ENCODE data around the gene STK4.
A peak's percentile ranks its signal among the peaks of the same experiment; 100 is the strongest.

Gene STK4

DNA sequence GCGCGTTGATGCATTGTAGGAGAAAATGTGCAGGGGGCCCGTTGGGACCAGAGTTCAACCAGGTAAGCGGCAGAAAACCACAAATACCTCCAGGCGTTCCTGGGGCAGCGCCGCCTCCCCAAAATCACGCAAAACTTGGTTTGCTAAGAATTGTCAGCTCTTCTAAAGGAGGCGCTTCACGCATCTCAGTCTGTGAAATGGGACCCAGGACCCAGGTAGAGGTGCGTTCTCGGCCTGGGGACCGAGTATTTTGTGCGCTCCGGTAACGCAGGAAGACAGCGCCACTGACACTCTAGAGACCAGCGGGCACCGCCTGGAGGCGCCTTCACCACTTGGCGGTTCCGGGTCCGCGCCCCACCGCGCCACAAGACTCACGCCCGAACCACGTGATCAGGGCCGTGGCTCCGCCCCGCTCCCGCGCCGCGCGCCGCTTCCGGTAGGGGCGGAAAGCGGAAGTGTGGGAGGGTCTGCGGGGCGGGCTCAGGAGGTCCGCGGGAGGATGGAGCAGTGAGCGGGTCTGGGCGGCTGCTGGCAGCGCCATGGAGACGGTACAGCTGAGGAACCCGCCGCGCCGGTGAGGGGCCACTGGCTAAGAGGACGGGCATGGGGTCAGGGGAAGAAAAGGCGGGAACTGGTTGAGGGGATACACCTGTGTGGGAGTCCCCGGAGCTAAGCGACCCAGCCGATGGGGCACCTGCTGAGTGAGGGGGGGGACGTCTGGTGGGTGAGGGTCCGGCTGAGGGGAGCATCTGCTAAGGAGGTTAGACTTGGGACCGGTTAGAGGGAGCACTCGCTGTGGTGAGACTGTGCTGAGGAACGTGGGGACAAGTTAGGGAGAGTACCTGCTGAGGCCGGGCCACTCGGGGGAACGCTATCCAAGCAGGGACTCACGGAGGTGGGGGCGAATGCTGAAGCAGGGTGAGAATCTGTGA lies at the start of gene STK4:
TSS of gene STK4 (plus strand) at position 483 of the 932 bp plus-strand sequence. CDS start at position 540, 57 bp downstream.
- peak; percentile 97 for DNase-seq (ENCODE audit: low spot score)

DNA sequence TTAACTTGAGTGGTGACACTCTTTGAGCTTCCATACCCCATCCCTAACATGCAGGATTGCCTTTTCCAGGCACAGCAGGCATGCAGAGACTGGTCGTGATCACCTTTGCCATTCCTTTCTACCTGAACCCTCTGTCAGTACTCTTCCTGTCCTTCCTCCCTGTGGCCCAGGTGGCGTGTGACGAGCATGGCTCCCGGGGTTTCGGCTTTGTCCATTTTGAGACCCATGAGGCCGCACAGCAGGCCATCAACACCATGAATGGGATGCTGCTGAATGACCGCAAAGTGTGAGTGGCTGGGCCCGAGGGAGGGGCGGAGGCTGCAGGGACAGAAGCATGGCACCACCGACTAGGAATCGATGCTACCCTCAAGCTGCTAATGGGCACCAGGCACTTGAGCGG lies 49.7 kb upstream of the STK4 start:
- no peak for DNase-seq (ENCODE audit: low spot score)

DNA sequence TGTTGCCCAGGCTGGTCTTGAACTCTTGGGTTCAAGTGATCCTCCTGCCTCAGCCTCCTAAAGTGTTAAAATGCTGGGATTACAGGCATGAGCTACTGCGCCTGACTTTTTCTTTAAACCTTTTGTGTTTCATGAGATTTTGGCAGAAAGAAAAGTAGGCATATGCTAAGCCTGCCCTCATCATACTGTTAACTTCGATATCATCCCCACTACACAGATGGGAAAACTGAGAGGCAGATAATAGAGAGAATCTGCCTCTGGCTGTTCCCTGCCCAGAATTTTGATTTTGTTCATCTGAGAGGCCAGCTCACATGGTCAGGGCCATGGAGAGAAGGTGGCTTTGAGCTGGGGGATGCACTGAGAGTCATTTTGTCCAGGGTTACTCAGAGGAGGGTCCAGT lies 48.9 kb upstream of the STK4 start:
- DNase-seq (ENCODE audit: low spot score): no peak

DNA sequence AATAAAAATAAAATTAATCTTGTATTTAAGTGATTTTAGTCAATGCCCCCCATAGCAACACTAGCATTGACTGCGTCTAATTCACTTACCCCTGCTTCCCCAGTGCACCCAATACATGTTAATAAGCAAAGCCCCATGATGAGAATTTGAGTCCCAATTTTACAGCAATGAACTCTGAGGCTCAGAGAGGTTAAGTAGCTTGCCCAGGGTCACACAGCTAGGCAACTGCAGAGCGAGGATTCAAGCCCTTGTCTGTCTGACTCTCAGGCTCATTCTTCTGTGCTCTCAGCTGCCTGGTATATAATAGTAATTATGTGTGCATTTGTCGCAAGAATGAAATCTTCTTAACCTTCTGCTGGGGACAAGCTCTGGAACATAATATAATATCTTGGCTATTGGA lies 48.0 kb upstream of the STK4 start:
- no peak for DNase-seq (ENCODE audit: low spot score)

DNA sequence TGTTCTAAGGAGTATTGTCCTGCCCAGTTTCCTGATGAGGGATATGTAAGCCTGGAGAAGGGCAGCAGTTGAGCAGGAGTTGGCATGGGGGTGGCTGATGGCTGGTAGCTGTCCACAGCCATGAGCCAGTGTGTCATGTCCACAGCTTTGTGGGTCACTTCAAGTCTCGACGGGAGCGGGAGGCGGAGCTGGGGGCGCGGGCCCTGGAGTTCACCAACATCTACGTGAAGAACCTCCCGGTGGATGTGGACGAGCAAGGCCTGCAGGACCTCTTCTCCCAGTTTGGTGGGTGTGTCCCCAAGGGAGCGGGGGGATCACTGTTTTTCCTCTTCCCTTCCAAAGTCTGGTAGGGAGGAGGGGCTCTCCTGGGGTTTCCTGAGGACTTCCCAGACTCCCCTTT lies 47.6 kb upstream of the STK4 start:
- DNase-seq (ENCODE audit: low spot score): no peak

DNA sequence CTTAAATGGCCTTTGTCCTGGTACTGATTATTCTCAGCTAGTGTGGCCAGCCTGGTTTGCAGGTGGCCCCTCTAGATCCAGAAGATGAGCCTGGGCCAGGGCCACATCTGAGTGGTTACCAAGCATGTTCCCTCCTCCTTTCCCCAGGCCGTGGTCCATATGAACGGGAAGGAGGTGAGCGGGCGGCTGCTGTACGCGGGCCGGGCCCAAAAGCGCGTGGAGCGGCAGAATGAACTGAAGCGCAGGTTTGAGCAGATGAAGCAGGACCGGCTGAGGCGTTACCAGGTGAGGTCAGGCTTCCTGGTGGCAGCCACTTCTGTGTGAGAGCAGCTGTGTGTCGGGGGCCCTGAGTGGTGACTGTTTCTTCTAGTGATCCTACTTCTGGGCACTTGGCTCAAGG lies 44.9 kb upstream of the STK4 start:
- no peak for DNase-seq (ENCODE audit: low spot score)

DNA sequence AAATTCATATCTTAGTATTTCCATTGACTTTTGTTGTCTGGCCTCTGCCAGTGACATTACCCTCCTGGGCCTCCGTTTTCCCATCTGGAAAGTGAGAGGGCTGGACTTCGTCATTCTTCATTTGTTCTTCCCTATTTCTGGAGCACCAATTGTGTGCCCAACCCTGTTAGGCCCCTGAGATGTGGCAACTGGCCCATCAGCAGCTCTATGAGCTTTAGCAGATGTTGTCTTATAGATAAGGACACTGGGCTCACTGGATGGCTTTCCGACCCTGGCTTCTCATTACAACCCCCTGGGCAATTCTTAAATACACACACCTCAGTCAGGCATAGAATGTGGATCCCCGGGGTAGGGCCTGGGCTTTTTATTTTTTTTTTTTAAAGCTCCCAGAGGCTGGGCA lies 41.8 kb upstream of the STK4 start:
- DNase-seq (ENCODE audit: low spot score): no peak

DNA sequence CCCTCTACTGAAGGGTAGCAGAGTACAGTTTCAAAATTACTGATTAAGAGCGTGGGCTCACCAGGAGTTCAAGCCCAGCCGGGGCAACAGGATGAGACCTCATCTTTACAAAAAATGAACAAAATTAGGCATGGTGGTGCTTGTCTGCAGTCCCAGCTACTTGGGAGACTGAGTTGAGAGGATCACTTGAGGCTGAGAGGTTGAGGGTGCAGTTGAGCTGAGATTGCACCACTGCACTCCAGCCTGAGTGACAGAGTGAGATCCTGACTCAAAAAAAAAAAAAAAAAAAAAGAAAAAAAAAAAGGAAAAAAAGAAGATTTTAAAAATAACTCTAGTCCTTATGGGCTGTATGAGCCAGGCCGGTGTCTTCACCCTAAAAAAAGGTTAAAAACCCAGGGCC lies 37.7 kb upstream of the STK4 start:
- DNase-seq (ENCODE audit: low spot score): no peak

DNA sequence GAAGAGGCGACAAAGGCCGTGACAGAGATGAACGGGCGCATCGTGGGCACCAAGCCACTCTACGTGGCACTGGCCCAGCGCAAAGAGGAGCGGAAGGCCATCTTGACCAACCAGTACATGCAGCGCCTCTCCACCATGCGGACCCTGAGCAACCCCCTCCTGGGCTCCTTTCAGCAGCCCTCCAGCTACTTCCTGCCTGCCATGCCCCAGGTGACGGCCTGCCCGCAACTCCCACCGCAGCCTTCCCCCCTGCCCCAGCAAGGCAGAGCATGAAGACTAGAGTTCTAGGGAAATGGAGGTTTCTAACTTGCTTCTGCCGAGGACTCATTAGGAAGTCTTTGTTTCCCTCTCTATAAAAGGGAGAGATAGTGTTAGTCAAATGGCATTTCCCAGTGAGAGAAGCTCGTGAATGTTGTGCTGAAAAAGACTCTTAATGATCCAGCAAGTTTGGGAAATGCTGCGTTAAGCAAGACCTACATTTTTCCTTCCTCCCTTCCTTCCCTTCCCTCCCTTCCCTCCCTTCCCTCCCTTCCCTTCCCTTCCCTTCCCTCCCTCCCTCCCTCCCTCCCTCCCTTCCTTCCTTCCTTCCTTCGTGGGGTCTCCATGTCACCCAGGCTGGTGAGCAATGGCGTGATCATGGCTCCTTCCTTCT lies 35.7 kb upstream of the STK4 start:
- DNase-seq (ENCODE audit: low spot score): no peak

DNA sequence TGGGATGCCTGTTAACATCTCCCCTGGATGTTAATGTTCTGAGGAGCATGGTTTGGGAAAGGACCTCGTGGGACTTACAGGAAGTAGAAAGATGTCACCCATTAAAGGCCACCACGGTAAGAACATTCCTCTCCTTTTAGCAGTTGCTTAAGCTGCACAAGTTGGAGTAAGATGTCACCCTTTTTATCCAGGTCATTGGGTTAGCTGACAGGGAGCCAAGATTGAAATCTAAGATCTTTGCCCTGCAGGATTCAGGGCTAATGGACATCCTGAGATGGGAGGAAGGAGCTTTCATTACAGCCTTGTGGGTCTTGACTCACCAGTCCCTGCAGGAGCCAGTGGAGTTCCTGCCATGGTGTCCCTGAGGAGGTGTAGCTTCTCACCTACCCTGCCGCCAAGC lies 34.4 kb upstream of the STK4 start:
- no peak for DNase-seq (ENCODE audit: low spot score)

DNA sequence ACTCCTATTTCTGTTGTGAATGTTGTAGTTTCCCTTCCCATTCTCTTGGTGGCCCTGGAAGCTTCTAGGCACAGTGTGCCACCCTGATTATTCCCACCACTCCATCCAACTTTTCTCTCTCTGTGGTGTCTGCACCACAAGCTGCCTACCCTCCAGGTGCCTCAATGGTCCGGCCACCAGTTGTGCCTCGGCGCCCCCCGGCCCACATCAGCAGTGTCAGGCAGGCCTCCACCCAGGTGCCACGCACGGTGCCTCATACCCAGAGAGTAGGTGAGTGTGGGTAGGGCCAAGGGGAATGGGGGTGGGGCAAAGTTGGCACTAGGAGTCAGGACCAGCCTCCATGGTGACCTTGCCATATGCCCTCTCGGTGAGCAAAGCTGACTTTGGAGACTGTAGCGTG lies 33.4 kb upstream of the STK4 start:
- no peak for DNase-seq (ENCODE audit: low spot score)

DNA sequence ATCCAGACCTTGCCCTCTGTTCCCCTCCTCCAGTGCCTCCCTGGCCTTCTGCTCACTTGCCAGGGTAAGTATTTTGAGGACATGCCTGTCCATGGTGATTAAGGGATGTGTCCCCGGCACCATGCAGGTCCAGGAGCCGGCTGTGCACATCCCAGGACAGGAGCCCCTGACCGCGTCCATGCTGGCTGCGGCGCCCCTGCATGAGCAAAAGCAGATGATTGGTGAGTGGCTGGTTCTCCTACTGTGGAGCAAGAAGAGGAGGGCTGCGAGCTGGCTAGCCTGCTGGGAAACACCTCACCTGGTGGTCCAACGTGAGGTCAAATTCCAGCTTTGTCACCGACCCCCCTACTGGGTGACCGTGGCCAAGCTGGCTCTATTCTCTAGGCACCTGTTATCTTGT lies 29.8 kb upstream of the STK4 start:
- no peak for DNase-seq (ENCODE audit: low spot score)

DNA sequence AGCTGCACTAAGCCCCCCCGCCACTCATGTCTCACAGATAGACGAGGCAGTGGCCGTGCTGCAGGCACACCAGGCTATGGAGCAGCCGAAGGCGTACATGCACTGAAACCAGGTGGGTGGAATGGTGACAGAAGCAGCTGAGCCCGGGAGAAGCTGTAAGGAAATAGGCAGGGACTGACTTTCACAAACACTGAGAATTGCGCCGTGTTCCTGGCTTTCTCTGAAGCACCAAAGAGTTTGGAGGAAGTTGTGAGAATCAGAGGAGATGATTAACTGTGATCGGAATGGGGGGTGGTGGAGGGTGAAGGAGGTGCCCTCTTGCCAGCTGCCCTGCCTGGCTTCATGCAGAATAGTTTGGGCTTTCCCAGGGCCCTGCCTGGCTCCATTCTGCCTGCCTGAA lies 27.7 kb upstream of the STK4 start:
- DNase-seq (ENCODE audit: low spot score): no peak

DNA sequence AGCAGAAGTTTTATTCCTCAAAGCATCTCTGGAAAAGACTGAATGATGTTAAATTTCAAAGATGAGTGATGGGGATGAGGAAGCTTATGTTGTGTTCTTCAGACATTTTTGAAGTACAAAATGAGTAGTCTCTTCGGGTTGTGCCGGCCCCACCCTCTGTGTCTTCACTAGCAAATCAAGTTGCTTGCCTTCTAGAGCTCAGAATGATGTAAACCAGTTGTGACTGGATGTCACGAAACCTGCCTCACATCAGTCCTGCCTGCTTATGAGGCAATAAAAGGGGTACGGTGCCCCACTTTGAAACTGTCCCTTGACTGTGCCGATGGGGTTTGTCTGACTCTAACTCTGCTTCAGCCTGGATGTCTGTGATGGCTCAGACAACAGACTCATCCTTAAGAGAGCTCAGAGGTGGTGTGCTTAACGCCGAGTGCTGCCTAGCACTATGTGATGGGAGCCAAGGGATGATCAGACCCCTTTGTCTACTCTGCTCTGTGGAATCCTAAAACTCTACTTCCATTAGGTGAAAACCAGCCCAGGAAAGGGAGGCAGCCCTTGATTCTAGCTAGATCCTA lies 25.1 kb upstream of the STK4 start:
- no peak for DNase-seq (ENCODE audit: low spot score)

DNA sequence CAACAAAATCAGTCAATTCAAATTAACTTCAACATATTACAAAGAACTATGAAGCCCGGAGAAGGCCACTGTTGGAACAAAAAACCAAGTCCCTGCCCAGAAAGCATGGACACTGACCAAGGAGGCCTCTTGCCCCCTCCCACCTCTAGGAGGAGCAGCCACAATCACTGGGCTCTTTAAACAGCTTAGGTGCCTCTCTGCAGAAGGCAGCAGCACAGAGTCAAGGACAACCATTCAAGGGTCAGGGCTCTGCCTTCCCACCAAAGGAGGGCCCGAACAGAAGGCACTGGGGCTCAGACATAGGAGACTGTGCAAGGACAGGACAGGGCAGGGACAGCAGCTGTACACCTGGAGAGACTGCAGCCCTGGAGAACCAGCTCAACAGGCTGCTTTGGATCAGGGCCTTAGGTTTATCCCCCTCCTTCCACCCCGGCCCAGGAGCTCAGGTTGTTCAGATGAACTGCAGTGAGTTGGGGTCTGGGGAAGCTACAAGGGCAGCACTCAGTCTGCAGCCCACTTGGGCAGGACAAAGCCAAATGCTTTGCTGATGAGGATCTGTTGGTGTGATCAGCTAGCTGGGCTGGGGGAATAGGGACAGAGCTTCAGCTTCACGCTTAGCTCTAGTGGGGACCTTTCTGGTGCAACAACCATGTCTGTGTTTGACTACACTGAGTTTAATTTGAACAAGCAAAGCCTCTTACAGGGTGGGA lies 23.9 kb upstream of the STK4 start:
- no peak for DNase-seq (ENCODE audit: low spot score)

DNA sequence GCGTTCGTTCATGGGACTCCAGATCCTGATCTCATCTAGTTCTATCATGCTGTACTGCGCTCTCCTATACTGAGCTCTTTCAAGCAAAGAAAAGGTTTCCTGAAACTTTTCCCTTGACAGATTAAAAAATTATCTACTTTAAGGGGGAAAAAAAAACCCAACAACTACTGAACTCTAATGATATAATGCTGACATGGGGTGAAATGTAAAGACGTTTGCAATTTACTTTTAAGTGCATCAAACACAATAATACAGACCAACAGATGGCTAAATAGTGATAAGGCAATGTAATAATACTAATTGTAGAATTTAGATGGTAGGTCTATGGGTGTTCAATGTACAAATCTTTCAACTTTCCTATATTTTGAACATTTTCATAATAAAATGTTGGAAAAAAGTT lies 22.5 kb upstream of the STK4 start:
- DNase-seq (ENCODE audit: low spot score): no peak

DNA sequence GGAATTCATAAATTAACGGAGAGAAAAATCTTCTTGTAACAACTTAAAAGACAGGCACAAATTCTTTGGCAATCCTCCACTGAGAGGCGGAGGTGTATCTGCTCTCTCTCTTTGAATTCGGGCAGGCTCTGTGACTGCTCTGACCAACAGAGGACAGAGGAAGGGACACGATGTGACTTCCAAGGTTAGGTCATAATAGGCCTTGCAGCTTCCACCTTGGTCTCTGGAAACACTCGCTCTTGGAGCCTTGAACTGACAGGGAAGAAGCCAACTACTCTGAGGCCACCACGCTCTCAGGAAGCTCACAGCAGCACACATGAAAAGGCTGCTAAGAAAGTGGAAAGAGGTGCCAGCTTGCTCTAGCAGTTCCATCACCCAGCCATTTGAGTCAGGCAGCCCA lies 21.1 kb upstream of the STK4 start:
- DNase-seq (ENCODE audit: low spot score): no peak

DNA sequence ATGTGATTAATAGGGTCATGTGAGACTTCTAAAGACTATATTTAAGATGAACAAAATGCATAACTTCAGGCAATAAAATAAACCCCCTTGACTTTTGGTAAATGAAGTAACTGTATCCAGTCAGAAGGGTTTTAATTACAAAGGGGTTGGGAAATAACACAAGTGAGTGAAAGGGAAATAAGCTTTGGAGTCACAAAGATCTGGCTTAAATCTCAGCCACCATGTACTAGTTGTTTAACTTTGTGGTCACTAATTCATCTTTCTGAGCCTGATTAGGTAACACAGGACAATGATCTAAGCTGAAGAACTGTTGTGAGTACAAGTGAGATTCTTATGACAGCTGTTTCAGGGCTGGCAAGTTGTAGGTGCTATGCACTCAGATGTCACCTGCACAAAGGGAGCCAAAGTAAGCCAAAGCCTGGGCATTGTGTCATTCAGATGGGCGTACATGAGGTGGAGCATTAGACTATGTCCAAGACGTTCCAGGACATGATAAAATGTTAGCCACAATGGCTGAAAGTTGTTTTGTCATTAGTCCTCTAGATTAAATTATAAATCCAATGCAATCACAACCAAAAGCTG lies 19.9 kb upstream of the STK4 start:
- no peak for DNase-seq (ENCODE audit: low spot score)

DNA sequence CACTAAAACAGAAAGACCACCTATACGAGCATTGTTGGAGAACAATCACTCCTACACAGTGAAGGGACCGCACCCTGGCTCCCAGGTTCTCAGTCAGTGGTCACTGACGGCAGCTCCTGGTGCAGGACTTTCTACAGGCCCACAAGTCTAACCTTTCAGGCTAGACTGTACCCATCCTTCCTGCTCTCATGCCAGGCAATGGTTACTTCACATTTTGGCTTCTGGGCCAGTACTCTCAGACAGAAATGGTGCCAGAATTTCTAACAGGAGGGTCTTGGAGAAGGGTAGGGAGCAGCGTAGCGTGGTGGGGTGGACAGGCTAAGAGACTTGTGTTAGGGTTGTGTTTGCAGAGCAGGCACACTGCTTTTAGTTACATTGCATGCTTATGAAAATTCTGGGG lies 18.2 kb upstream of the STK4 start:
- no peak for DNase-seq (ENCODE audit: low spot score)

DNA sequence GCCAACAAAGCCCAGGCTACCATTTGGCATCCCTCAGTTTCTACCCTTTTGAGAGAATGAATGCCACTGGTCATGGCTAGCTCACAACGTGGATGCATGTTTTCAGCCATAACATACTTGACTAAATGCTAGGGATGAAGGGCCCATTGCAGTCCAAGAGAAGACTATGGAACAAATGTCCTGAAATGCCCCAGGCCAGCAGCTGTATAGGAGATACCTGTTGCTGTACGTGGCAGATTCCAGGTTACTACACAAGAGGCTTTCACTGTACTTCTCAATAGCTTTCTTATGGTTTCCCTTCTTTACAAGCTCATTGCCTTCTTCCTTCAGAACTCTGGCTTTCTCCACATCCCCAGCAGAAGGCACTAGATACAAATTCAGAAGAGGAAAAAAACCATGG lies 17.8 kb upstream of the STK4 start:
- DNase-seq (ENCODE audit: low spot score): no peak

DNA sequence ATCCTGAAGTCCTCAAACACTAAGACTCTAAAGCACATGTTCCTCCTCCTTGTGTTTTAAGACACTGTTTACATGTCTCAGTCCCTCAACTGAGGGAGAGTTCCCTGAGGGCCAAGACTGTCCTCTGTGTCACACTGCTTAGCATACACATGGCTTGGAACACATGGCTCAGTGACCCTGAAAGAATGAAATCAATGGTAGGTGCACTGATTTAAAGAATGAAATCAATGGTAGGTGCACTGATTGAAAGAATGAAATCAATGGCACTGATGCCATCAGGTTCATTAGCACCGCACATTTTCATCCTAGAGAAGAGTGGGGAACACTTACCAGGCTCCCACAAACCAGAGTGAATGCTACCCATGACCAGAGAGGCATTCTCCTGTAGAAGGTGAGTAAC lies 15.9 kb upstream of the STK4 start:
- DNase-seq (ENCODE audit: low spot score): no peak

DNA sequence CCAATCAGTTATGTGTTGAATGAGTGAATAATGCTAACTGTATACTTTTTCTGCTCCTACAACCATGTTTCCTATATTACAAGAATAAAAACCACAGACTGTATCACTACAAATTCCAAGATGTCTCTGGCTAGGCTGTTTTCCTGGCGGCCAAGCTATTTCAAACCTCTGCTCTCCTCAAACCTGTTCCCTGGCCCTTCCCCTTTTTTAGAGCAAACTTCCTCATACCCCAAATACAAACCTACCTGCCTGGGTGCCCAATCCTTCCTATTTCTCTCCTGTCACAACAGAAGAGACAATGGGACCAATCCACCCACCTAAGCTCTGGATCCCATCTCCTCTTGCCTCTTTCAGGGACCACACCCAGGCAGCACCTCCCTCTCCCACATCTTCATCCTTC lies 13.6 kb upstream of the STK4 start:
- no peak for DNase-seq (ENCODE audit: low spot score)

All from D341Med (cell line).